Astrocyte of the cerebellum (primary cell): ENCODE data around the gene RNF112.

Source experiments
- DNase-seq: peaks from one replicate; pipeline ENCODE4 v3.0.0-alpha.2; 2011; ENCODE audit warnings: low read depth
- H3K4me3 ChIP-seq: 2 replicates; pipeline ENCODE4 v1.5.1; 2011; ENCODE audit warnings: mild to moderate bottlenecking, low read depth, low read length, moderate library complexity
- CTCF ChIP-seq: IDR thresholded peaks from 2 replicates; pipeline ENCODE4 v1.5.1; 2012; ENCODE audit warnings: low read length, low read depth, moderate library complexity, mild to moderate bottlenecking; ENCODE audit errors: missing control alignments
- in situ Hi-C: cut with HindIII; loops from 2 replicates; pipeline ENCODE4 v1.10.0; 2017; ENCODE audit warnings: low sequenced_read_pairs

The RNF112 gene

GRCh38 chr17:19374136-19374535 is 36.9 kb upstream of the RNF112 start:
- H3K4me3 ChIP-seq = no peak overlapping the region
- no peak for DNase-seq
- no peak for TF ChIP-seq CTCF
- in situ Hi-C loops = no loop called here

DNA sequence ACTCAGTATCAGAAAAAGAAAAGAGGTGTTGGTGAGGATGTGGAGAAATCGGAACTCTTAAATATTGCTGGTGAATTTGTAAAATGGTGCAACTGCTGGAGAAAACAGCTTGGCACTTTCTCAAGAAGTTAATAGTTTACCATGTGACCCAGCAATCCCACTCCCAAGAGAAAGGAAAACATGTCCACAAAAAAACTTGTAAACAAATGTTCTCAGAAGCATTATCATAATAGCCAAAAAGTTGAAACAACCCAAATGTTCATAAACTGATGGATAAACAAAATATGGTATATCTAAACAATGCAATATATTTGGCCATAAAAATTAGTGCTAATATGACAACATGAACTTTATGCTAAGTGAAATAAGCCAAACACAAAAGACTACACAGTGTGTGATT is 35.3 kb upstream of the RNF112 start:
- H3K4me3 ChIP-seq = no peak overlapping the region
- DNase-seq = no peak
- in situ Hi-C loops = no loop called here
- no peak for TF ChIP-seq CTCF

GRCh38 chr17:19376811-19377210 is 34.2 kb upstream of the RNF112 start:
- H3K4me3 ChIP-seq = peak overlapping the region; percentile 74
- no peak for TF ChIP-seq CTCF
- in situ Hi-C loops = no loop called here
- no peak for DNase-seq

DNA sequence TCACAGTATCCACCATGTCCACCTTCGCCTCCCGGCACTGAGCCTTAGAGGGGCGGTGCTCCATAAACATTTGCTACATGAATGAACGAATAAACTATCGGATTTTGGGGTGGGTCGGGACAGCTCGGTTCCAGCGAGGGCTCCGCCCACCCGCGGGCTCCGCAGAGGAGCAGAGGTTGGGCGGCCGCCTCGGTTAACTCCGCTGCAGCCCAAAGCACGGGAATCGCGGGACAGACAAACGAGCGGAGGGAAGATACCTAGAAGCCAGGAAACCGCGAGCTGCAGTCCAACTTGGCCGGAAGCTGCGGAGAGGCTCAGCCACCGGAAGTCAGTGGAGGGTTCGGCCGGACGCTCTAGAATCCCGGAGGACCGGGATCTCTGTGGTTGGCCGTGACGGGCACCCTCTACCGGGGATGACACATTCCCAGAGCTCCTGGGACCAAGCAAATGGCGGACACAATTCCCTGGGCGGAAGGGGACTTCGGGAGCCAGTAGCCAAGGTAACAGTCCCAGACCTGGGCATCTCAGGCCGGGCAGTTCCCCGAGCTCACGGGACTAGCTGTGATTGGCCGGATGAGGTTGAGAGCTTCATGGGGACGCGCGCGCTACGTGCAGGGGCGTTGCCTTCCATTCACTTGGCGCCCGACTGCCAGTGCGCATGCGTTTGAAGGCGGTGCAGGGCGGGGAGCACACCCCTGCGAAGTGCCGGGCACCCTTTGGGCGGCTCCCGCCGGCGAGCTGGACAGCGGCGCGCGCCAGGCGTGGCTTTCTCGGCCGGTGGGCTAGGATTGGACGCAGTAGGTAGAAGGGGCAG is 33.2 kb upstream of the RNF112 start:
- in situ Hi-C loops = no loop called here
- DNase-seq = peak; percentile 97
- H3K4me3 ChIP-seq = peak overlapping the region; percentile 74
- TF ChIP-seq CTCF = no peak

- in situ Hi-C loops = no loop called here
- no peak for TF ChIP-seq CTCF
- DNase-seq = no peak
- H3K4me3 ChIP-seq = peak within 1 kb of the TSS; percentile 74
Observed at GRCh38 chr17:19378416-19379360, 32.3 kb upstream of the RNF112 start, which contains the start of gene MAPK7. MAPK7 (plus strand) TSS chr17:19378498; CDS start chr17:19378901, 403 bp downstream.

- in situ Hi-C loops = no loop called here
- peak overlapping the region; percentile 74 for H3K4me3 ChIP-seq
- no peak for TF ChIP-seq CTCF
- DNase-seq = no peak
Observed at GRCh38 chr17:19379361-19380065, 31.5 kb upstream of the RNF112 start.
